KG1 (cell line): ENCODE measurements around the gene KLHL12.

Experiments used
- DNase-seq: peaks from one replicate; lab custom pipeline; 2025; lab: John Stamatoyannopoulos, UW

KLHL12 gene

DNA sequence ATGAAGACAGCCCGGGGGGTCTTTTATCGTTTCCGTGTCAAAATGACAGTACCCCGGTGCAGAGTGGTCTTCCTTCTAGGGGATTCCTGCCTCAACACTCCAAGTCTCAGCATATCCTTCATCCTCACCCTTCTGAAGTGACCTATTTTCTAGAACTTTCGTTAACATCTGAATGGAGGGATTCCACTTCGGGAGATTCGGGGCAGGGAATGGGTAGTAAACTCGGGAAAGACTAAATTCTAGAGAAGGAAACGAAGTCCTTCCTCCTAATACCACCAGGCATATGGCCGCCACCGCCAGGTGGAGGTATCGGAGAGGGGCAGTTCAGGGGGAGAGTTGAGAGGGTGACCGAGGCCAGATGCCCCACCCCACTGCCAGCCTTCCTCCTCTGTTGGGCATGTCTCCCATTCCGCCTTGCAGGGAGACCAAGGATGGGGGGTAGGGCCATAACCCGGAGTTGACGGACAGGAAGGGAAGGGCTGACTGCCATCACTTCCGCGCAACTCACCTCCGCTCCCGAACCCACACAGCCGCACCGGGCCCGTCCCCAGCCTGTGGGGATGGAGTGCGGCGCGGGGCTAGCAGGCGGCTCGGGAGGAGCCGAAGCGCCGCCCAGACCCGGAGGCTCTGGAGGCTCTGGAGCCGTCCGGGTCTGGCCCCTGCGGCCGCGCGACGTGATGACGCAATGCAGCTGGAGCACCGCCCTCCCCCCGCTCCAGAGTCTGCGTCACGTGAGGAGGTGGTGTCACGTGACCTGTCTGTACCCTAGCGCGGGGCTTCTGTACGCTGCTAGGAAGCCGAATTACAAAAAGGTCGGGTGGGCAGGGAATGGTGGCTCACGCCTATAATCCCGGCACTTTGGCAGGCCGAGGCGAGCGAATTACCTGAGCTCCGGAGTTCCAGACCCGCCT is at the start of gene KLHL12:
Gene KLHL12 (minus strand): TSS at position 654 of the 911 bp plus-strand sequence. CDS start 2,072 bp downstream, outside the sequence.
- peak; percentile 96 for DNase-seq

- DNase-seq, result no peak
Observed at GRCh38 chr1:202976633-202977032, 49.6 kb upstream of the KLHL12 start.

GRCh38 chr1:202974856-202975255 is 47.8 kb upstream of the KLHL12 start:
- no peak for DNase-seq

GRCh38 chr1:202972046-202972445 is 45.0 kb upstream of the KLHL12 start:
- no peak for DNase-seq

DNA sequence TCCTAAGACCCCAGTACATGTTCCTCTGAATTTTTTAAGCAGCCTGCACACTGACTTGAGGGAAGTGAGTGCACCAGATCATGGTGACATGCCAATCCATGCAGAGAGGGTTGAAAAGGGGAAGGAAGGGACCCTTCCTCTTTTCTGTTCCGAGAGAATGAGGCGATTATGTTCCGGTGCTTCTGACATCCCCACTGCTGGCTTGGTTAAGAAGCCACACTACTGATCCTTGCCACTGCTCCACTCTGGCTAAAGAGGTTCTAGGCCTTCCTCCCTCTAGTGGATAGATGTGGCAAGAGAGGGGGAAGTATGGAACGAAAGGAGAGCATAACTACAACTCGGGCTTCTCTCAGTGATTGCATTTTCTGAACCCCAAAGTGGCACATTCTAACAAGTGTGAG is 41.9 kb upstream of the KLHL12 start:
- peak; percentile 89 for DNase-seq

DNA sequence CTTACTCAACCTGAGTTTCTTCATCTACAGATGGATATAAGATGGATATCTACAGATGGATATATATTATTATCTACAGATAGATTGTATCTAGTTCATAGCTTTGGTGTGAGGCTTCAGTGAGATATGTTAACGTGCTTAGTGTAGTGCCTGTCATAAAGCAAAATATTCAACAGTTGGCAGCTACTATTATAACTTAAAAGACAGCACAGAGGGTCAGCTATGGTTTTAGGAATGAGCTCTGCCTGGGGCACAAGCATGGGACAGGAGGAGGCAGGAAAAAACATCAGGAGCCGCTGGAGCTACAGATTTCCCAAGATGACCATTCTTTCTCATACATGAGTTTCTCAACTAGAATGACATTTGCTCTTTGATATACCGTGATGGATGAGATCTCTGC is 41.3 kb upstream of the KLHL12 start:
- no peak for DNase-seq

- DNase-seq, result peak; percentile 74
Observed at GRCh38 chr1:202967684-202968281, 40.7 kb upstream of the KLHL12 start.

- DNase-seq, result no peak
Observed at GRCh38 chr1:202966006-202966898, 39.2 kb upstream of the KLHL12 start.

DNA sequence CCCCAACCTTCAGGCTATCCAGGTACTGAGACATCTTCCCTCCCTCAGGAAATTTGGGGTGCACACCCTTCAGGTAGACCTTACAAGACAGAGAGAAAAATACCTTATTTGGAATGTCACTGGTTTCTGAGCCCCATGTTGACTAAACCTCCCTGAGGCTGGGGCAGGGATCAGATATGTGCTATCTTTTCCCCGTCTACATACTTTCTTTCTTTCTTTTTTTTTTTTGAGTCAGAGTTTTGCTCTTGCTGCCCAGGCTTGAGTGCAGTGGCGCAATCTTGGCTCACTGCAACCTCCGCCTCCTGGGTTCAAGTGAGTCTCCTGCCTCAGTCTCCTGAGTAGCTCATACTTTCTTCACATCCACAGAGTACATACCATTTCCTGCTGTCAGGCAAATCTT is 38.4 kb upstream of the KLHL12 start:
- no peak for DNase-seq

- DNase-seq, result no peak
Observed at GRCh38 chr1:202964791-202965410, 37.9 kb upstream of the KLHL12 start.

- no peak for DNase-seq
Observed at GRCh38 chr1:202961220-202961880, 34.3 kb upstream of the KLHL12 start.

DNA sequence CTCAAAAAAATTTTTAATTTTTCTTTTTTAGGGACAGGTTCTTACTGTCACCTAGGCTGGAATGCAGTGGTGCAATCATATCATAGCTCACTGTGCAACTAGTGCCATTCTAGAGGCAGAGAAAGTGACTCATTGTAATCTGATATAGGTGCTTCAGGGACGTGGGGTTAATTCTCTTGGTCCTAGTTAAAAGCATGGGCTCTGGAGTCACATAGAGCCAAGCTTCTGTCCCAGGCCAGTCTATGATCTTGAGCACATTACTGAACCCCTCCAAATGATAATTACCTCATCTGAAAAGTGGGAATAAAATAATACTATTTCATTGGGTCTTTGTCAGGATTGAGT is 32.2 kb upstream of the KLHL12 start:
- DNase-seq, result no peak

DNA sequence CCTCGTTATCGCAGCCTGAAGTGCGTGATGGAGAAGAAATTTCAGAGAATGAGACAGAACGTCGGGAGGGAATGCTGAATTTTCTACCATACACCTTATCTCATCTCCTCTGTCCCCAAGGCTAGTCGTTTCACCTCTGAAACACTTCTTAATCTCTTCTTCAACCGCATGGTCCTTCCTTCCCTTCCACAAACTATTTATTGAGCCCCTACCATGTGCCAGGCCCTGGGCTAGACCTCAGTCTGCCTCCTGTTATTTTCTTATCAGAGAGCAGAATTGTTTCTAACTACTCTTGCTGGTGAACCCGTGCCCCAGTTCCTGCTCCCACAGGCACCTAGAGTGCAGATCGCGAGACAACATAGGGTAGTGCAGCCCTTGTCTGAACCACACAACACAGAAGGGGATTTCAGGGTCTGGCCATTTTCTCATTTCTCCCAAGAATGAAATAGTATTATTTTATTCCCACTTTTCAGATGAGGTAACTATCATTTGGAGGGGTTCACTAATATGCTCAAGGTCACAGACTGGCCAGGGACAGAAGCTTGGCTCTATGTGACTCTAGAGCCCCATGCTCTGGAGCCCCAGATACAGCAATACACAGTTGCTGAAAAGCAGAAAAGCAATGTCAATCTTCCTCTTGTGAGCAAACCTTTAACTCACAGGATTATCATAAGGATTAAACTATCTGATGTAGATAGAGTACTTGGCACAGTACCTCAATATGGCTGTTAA is 31.7 kb upstream of the KLHL12 start:
- DNase-seq, result no peak

DNA sequence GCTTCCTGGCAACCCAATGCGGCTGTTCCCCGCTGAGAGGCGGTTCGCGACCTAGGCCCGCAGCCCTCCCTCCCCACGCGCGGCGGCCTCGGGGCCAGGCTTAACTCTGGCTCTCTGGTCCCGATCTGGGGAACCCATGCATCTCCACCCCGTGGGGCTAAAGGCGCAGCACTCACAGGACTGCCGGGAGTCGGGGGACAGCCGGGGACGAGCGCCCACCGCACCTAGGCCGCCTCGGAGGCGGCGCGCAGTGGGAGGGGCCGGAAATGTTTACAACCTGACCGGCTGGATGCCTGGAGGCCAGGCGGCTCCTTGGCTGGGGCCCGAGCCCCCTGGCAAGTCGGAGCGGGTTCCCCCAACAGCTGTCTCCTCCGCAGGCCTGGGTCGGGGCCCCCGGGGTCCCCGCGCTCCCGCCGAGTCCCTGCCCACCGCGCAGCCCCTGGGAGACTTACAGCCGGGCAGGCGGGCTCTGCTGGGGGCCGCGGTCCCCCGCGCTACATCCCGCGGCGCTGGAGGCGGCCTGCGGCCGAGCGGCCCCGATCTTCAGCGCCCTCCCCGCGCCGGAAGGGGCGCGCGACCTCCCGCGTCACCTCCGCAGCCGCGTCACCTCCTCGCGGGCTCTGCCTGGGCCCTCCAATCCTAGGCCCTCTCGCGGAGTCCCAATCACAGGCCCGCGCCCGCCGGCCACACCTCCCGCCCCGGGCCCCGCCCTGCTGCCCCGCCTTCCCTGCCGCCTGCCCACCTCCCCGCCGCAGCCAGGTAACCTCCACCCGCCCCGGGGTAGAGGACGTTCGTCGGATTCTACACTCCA is 30.9 kb upstream of the KLHL12 start, which contains the start of gene ADIPOR1:
Gene ADIPOR1 (minus strand): TSS at position 580 of the 811 bp plus-strand sequence. CDS start 7,242 bp downstream, outside the sequence.
- DNase-seq, result peak; percentile 67

- DNase-seq, result no peak
Observed at GRCh38 chr1:202956969-202957368, 29.9 kb upstream of the KLHL12 start.

DNA sequence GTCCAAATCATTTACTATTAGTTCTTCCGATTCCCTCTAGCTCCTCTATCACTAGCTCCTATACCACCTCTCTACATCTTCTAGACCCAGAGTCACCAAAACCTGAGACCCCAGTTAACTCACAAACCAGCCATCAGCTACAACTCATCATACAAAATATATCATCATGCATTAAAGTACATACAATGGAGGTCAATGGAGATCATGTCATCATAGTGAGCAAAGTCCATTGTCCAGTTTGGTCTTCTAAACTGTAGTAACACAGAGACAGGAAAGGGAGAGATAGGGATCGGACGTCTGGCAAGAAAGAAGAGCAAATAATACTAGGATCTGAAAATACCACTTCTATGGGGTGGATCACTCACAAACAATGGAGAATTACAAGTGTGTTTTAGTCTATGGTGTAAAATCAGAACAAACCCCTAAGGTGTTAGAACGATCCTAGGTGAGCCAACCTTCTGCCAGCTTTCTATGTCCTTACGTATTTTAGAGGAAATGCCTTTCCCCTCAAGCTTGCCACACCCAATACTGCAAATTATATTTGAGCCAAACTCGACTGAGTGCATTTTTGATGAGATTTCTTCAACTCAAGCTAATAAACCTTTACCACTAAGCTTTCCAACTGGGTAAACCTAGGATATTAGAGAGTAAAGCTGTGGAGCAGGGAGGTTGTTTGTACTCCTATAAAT is 27.2 kb upstream of the KLHL12 start:
- DNase-seq, result no peak

- no peak for DNase-seq
Observed at GRCh38 chr1:202953392-202953791, 26.4 kb upstream of the KLHL12 start.

DNA sequence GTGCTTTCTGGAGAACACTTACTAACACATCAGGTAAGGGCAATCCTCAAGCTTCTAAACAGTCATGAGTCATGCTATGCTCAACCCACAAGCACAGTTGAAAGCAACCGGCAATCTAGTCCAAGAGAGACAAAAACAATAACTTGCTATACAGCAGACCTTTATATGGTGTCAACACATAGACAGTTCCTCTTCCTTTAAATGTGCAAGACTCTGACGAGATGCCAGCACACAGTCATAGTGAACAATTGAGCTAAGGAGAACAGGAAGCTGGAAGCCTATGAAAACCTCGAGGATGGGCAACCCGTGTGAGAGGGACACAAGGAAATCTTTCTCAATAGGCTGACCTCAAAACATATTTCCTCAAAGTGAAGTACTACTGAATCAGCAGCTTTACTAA is 25.8 kb upstream of the KLHL12 start:
- DNase-seq, result peak; percentile 7

- no peak for DNase-seq
Observed at GRCh38 chr1:202952099-202952498, 25.1 kb upstream of the KLHL12 start.
